Thyroid gland (tissue), 4 donors: ENCODE measurements around the gene TRRAP. TPM values are rescaled to one million over a fixed set of nuclear protein-coding genes. Genes with fewer than 3 reads are reported as not detected.
"Not testable (repeated sequence)": the region's sequence is repeated elsewhere in the genome, so short reads cannot be mapped to it uniquely, and the experiment has no call there.

Experiments used
- DNase-seq, 2 donors: peaks; one replicate each; pipeline ENCODE4 v3.0.0-alpha.2; 2019
- H3K27ac ChIP-seq, 3 donors: fragments of 200-600 bp; sonication (generic); 1 replicate in 2 of 3; 2 replicates in 1 of 3; pipeline ENCODE4 v1.5.1; 2016 to 2019; ENCODE audit warnings: mild to moderate bottlenecking in 1 of 3, moderate library complexity in 1 of 3
- H3K27me3 ChIP-seq: fragments of 200-600 bp; sonication (generic); one replicate; pipeline ENCODE4 v1.5.1; 2019
- H3K36me3 ChIP-seq, 2 donors: fragments of 200-600 bp; sonication (generic); one replicate each; pipeline ENCODE4 v1.5.1; 2016 to 2019
- H3K4me1 ChIP-seq, 2 donors: fragments of 200-600 bp; sonication (generic); one replicate each; pipeline ENCODE4 v1.5.1; 2017 to 2019
- H3K4me3 ChIP-seq, 3 donors: fragments of 200-600 bp; sonication (generic); replicated peaks in 1 of 3; 1 replicate in 2 of 3; 2 replicates in 1 of 3; pipeline ENCODE4 v1.5.1; 2016; ENCODE audit warnings: mild to moderate bottlenecking in 1 of 3
- H3K9me3 ChIP-seq: fragments of 200-600 bp; sonication (generic); one replicate; pipeline ENCODE4 v1.5.1; 2017
- POLR2A ChIP-seq, 2 donors: fragments of 450-650 bp; IDR thresholded peaks; one replicate each; pipeline ENCODE4 v1.6.1; 2017; ENCODE audit warnings: antibody characterized with exemption in 2 of 2, mild to moderate bottlenecking in 2 of 2, moderate library complexity in 1 of 2
- WGBS, 2 donors: methylation state at CpG; one replicate each; pipeline ENCODE4 v1.1.5; 2017; 5-methylcytosine and 5-hydroxymethylcytosine counted together
- intact Hi-C: fragments of 100-400 bp; cut with DNase I; formaldehyde crosslinking; loops from one replicate; pipeline ENCODE4 v1.15.1; 2023
- total RNA-seq, 4 donors: library from RNA; depleted of rRNA; stranded (reverse); fragments of >200 nt; gene quantifications; one replicate each; pipeline ENCODE4 v1.2.3, GENCODE V29; 2016
- TF ChIP-seq, protein P1 (sequence below), 6 experiments: fragments of 200-600 bp in 3 of 6; fragments of 450-650 bp in 3 of 6; sonication (generic) in 3 of 6; IDR thresholded peaks; one replicate each; pipeline ENCODE4 v1.5.1; 2016 to 2019; ENCODE audit warnings: antibody characterized with exemption in 6 of 6, mild to moderate bottlenecking in 2 of 6, inconsistent platforms in 1 of 6, moderate library complexity in 1 of 6

TRRAP gene
- total RNA-seq, 4 donors from 2014 or later: 43.5 to 72.6 (median 52.2) TPM

DNA sequence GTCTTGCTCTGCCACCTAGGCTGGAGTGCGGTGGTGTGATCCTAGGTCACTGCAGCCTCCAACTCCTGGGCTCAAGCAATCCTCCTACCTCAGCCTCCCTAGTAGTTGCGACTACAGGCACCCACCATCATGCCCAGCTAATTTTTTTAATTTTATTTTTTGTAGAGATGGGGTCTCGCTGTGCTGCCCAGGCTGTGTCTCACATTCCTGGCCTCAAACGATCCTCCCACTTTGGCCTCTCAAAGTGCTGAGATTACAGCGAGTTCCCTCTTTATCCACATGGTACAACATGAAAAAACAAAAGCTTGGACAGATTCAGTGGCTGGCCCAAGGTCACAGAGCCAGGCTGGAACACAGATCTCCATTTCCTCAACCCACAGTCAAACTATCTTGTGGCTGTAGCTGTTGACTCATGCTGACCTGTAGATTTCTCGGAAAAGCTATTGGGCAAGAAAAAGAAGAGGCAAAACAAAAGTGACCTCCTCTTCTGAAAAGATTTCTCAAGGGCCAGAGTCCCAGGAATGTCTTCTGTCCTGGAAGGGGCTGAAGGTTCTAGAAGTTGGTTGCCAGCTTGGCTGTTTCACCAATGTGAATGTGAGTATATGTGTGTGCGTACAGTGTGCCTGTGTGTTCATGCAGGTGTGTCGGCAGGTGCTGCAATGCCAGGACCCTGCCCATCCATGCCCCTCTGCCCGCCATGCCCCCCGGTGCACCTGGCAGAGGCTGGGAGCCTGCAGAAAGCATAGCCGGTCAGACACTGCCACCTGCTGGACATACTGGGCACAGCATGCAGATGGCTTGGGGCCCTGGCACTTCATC is 36.9 kb upstream of the TRRAP start:
- Histone ChIP-seq H3K4me1 (no peaks in the 10 kb centered on the region), H3K27me3 (no peaks in the 10 kb centered on the region), H3K27ac (no peak overlapping the region), H3K4me3 (no peak overlapping the region), H3K36me3 (no peaks in the 10 kb centered on the region), H3K9me3 (no peaks in the 10 kb centered on the region)
- no peak for TF ChIP-seq POLR2A (IDR thresholded peaks at IDR 0.05)
- TF ChIP-seq, protein P1, sequence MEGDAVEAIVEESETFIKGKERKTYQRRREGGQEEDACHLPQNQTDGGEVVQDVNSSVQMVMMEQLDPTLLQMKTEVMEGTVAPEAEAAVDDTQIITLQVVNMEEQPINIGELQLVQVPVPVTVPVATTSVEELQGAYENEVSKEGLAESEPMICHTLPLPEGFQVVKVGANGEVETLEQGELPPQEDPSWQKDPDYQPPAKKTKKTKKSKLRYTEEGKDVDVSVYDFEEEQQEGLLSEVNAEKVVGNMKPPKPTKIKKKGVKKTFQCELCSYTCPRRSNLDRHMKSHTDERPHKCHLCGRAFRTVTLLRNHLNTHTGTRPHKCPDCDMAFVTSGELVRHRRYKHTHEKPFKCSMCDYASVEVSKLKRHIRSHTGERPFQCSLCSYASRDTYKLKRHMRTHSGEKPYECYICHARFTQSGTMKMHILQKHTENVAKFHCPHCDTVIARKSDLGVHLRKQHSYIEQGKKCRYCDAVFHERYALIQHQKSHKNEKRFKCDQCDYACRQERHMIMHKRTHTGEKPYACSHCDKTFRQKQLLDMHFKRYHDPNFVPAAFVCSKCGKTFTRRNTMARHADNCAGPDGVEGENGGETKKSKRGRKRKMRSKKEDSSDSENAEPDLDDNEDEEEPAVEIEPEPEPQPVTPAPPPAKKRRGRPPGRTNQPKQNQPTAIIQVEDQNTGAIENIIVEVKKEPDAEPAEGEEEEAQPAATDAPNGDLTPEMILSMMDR (IDR thresholded peaks at IDR 0.05): peak; percentile 85 to 97 (median 90)
- intact Hi-C loops: loop anchor here (5.0 kb wide), 1 partner anchor 404 kb away; no protein-coding TSS in a partner anchor
- DNase-seq: peak; percentile 63 to 68
- WGBS, 2 donors: 39 to 48% methylated on average over 9 to 11 of the region's 11 CpGs

DNA sequence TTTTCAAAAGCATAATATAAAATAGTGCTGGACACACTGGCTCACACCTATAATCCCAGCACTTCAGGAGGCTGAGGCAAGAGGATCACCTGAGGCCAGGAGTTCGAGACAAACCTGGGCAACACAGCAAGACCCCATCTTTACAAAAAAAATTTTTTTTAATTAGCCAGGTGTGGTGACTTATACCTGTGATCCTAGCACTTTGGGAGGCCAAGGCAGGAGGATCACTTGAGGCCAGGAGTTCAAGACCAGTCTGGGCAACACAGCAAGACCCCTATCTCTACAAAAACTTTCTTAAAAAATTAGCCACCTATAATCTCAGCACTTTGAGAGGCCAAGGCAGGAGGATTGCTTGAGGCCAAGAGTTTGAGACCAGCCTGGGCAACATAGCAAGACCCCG is 35.8 kb upstream of the TRRAP start:
- intact Hi-C loops: loop anchor here (5.0 kb wide), 1 partner anchor 405 kb away; no protein-coding TSS in a partner anchor
- not testable (repeated sequence) for H3K27ac ChIP-seq, H3K9me3 ChIP-seq, H3K27me3 ChIP-seq, H3K4me3 ChIP-seq, H3K4me1 ChIP-seq, DNase-seq, H3K36me3 ChIP-seq
- 83 to 87% methylated on average over 2 of the region's 2 CpGs for WGBS, 2 donors

- no peaks in the 10 kb centered on the region for H3K36me3 ChIP-seq
- no peak overlapping the region for H3K27ac ChIP-seq
- intact Hi-C loops: no loop called here
- DNase-seq: no peak
- WGBS, 2 donors: 93% methylated on average over 3 of the region's 3 CpGs
- no peaks in the 10 kb centered on the region for H3K9me3 ChIP-seq
- H3K4me3 ChIP-seq: no peak overlapping the region
- TF ChIP-seq, protein P1 (IDR thresholded peaks at IDR 0.05): no peak
- TF ChIP-seq POLR2A (IDR thresholded peaks at IDR 0.05): no peak
- H3K4me1 ChIP-seq: no peaks in the 10 kb centered on the region
- H3K27me3 ChIP-seq: no peaks in the 10 kb centered on the region
Observed at GRCh38 chr7:98848918-98849317, 29.4 kb upstream of the TRRAP start.

GRCh38 chr7:98852826-98853225 is 25.5 kb upstream of the TRRAP start:
- H3K4me1 ChIP-seq: no peaks in the 10 kb centered on the region
- 63 to 72% methylated on average over 4 of the region's 4 CpGs for WGBS, 2 donors
- no peak overlapping the region for H3K27ac ChIP-seq
- DNase-seq: no peak
- no peaks in the 10 kb centered on the region for H3K9me3 ChIP-seq
- H3K4me3 ChIP-seq: no peak overlapping the region
- no peaks in the 10 kb centered on the region for H3K27me3 ChIP-seq
- TF ChIP-seq, protein P1 (IDR thresholded peaks at IDR 0.05): no peak
- TF ChIP-seq POLR2A (IDR thresholded peaks at IDR 0.05): no peak
- H3K36me3 ChIP-seq: no peaks in the 10 kb centered on the region
- intact Hi-C loops: no loop called here

- intact Hi-C loops: no loop called here
- 71 to 73% methylated on average over 13 to 24 of the region's 24 CpGs for WGBS, 2 donors
- Histone ChIP-seq H3K4me1 (no peaks in the 10 kb centered on the region), H3K27me3 (no peaks in the 10 kb centered on the region), H3K4me3 (no peak overlapping the region), H3K36me3 (no peaks in the 10 kb centered on the region), H3K27ac (no peak overlapping the region), H3K9me3 (no peaks in the 10 kb centered on the region)
- no peak for DNase-seq
- no peak for TF ChIP-seq POLR2A (IDR thresholded peaks at IDR 0.05)
- TF ChIP-seq, protein P1 (IDR thresholded peaks at IDR 0.05): no peak
Observed at GRCh38 chr7:98855610-98856422, 22.5 kb upstream of the TRRAP start.
